GM12891 (cell line): ENCODE measurements around the gene MEX3C.
A peak's percentile ranks its signal among the peaks of the same experiment; 100 is the strongest.

Source experiments
- POLR2A ChIP-seq: IDR thresholded peaks from 2 replicates; pipeline ENCODE4 v1.6.1; 2011; ENCODE audit warnings: low read depth, low read length, control low read depth
- POLR2AphosphoS5 ChIP-seq: IDR thresholded peaks from 2 replicates; pipeline ENCODE4 v1.6.1; 2011; ENCODE audit warnings: low read depth, low read length, control low read depth
- POU2F2 ChIP-seq: IDR thresholded peaks from 2 replicates; pipeline ENCODE4 v1.6.1; 2011; ENCODE audit warnings: low read depth, mild to moderate bottlenecking, control low read depth, low read length, moderate library complexity
- SPI1 ChIP-seq: IDR thresholded peaks from 2 replicates; pipeline ENCODE4 v1.6.1; 2011; ENCODE audit warnings: low read depth, low read length, control low read depth
- TAF1 ChIP-seq: IDR thresholded peaks from 2 replicates; pipeline ENCODE4 v1.6.1; 2011; ENCODE audit warnings: low read depth, low read length, control low read depth

- TF ChIP-seq POLR2AphosphoS5 (no peak; the same call in 1 of the 2 replicates), POLR2A (peak; percentile 41; the same call in 1 of the 2 replicates), TAF1 (no peak), POU2F2 (no peak), SPI1 (no peak)
Measured at GRCh38 chr18:51151568-51152511, 45.6 kb downstream of the MEX3C start.
